GM23338 (cell line): Measurements from ENCODE around the gene ASS1. TPM values are rescaled to one million over a fixed set of nuclear protein-coding genes. Genes with fewer than 3 reads are reported as not detected.

Experiments used
- ATAC-seq: fragments of 200-7000 bp; cut with Tn5 transposase; 3 replicates; pipeline ENCODE4 v1.9.1; 2020
- DNase-seq: peaks from one replicate; pipeline ENCODE4 v3.0.0-alpha.2; 2015; ENCODE audit warnings: low spot score
- H2AFZ ChIP-seq: fragments of 200-600 bp; sonication (generic); 2 replicates; pipeline ENCODE4 v1.8.0; 2016; ENCODE audit warnings: antibody characterized with exemption, mild to moderate bottlenecking, moderate library complexity
- H3F3A ChIP-seq: fragments of 200-600 bp; sonication (generic); replicated peaks from 2 replicates; pipeline ENCODE4 v1.8.0; 2017; ENCODE audit warnings: antibody characterized with exemption, mixed run types, low read depth
- H3K27ac ChIP-seq: fragments of 200-600 bp; sonication (generic); 2 replicates; pipeline ENCODE4 v1.6.1; 2016; ENCODE audit warnings: low read depth
- H3K27me3 ChIP-seq: fragments of 200-600 bp; sonication (generic); 2 replicates; pipeline ENCODE4 v1.8.0; 2016; ENCODE audit warnings: mild to moderate bottlenecking, mixed run types, moderate library complexity; ENCODE audit not compliant: insufficient read depth
- H3K36me3 ChIP-seq: fragments of 200-600 bp; sonication (generic); 2 replicates; pipeline ENCODE4 v1.8.0; 2016; ENCODE audit warnings: mild to moderate bottlenecking; ENCODE audit not compliant: insufficient read depth
- H3K4me1 ChIP-seq: fragments of 200-600 bp; sonication (generic); 2 replicates; pipeline ENCODE4 v1.8.0; 2016; ENCODE audit warnings: mild to moderate bottlenecking, moderate library complexity; ENCODE audit not compliant: insufficient read depth
- H3K4me2 ChIP-seq: fragments of 200-600 bp; sonication (generic); 2 replicates; pipeline ENCODE4 v1.7.1; 2017; ENCODE audit warnings: mixed run types
- H3K4me3 ChIP-seq: fragments of 200-600 bp; sonication (generic); 2 replicates; pipeline ENCODE4 v1.6.1; 2016; ENCODE audit warnings: mixed run types
- H3K79me2 ChIP-seq: fragments of 200-600 bp; sonication (generic); replicated peaks from 2 replicates; pipeline ENCODE4 v1.8.0; 2017; ENCODE audit warnings: mild to moderate bottlenecking; ENCODE audit not compliant: insufficient read depth
- H3K9me2 ChIP-seq: fragments of 200-600 bp; sonication (generic); 2 replicates; pipeline ENCODE4 v1.8.0; 2017; ENCODE audit not compliant: insufficient read depth
- H4K20me1 ChIP-seq: fragments of 200-600 bp; sonication (generic); replicated peaks from 2 replicates; pipeline ENCODE4 v1.8.0; 2017; ENCODE audit warnings: mild to moderate bottlenecking; ENCODE audit not compliant: insufficient read depth
- H3K27ac Mint-ChIP-seq: 2 replicates; pipeline ENCODE4 v1.8.0; 2020; ENCODE audit warnings: inconsistent platforms, mild to moderate bottlenecking, moderate library complexity, mixed read lengths
- H3K27me3 Mint-ChIP-seq: 3 replicates; pipeline ENCODE4 v1.8.0; 2022; ENCODE audit warnings: low read depth, mild to moderate bottlenecking, moderate library complexity, mixed read lengths, inconsistent platforms; ENCODE audit not compliant: insufficient read depth, poor library complexity
- H3K36me3 Mint-ChIP-seq: 3 replicates; pipeline ENCODE4 v1.8.0; 2021; ENCODE audit warnings: low read depth, mild to moderate bottlenecking, inconsistent platforms, moderate library complexity, mixed read lengths
- H3K4me1 Mint-ChIP-seq: 3 replicates; pipeline ENCODE4 v1.8.0; 2020; ENCODE audit warnings: mild to moderate bottlenecking, inconsistent platforms, mixed read lengths
- H3K4me3 Mint-ChIP-seq: 3 replicates; pipeline ENCODE4 v1.8.0; 2021; ENCODE audit warnings: moderate library complexity, mild to moderate bottlenecking, inconsistent platforms, mixed read lengths
- H3K9me3 Mint-ChIP-seq: 3 replicates; pipeline ENCODE4 v1.8.0; 2020; ENCODE audit warnings: moderate library complexity, mild to moderate bottlenecking, inconsistent platforms, mixed read lengths
- CREB1 ChIP-seq: fragments of 250-450 bp; sonication (Bioruptor Pico); IDR thresholded peaks from 2 replicates; pipeline ENCODE4 v1.5.0; 2020; ENCODE audit warnings: low read depth, mild to moderate bottlenecking, moderate library complexity
- CTCF ChIP-seq, 2 experiments: fragments of 200-600 bp in 1 of 2; sonication (generic) in 1 of 2; conservative IDR thresholded peaks; 2 replicates each; pipeline versions ENCODE4 v1.5.1 to v1.6.1; 2016 to 2017; ENCODE audit warnings: antibody characterized with exemption in 2 of 2, low read depth in 2 of 2, mild to moderate bottlenecking in 2 of 2, moderate library complexity in 1 of 2
- ETS1 ChIP-seq: IDR thresholded peaks from 2 replicates; pipeline ENCODE4 v1.6.1; 2016; ENCODE audit warnings: antibody characterized with exemption
- EZH2phosphoT487 ChIP-seq: fragments of 200-600 bp; sonication (generic); IDR thresholded peaks from one replicate; pipeline ENCODE4 v1.8.1; 2018; ENCODE audit warnings: antibody characterized with exemption; ENCODE audit not compliant: unreplicated experiment
- JUNB ChIP-seq: IDR thresholded peaks from one replicate; pipeline ENCODE4 v1.6.1; 2016; ENCODE audit warnings: antibody characterized with exemption; ENCODE audit not compliant: unreplicated experiment
- REST ChIP-seq: IDR thresholded peaks from one replicate; pipeline ENCODE4 v1.6.1; 2018; ENCODE audit warnings: antibody characterized with exemption; ENCODE audit not compliant: unreplicated experiment
- STAT1 ChIP-seq: IDR thresholded peaks from one replicate; pipeline ENCODE4 v1.6.1; 2016; ENCODE audit warnings: antibody characterized with exemption; ENCODE audit not compliant: unreplicated experiment
- ZNF462 ChIP-seq: fragments of 250-450 bp; sonication (Bioruptor Pico); IDR thresholded peaks from 2 replicates; pipeline ENCODE4 v1.5.0; 2020; ENCODE audit warnings: mild to moderate bottlenecking, moderate library complexity
- polyA plus RNA-seq: library from polyadenylated mRNA; unstranded; fragments of >200 nt; fragmentation: Nextera tagmentation; extraction: Ambion mirVana; gene quantifications from 2 replicates; pipeline ENCODE4 v1.2.1, GENCODE V29; 2016
- total RNA-seq: library from RNA; depleted of rRNA; stranded (reverse); fragments of >200 nt; shearing (Covaris generic); gene quantifications from 2 replicates; pipeline ENCODE4 v1.2.3, GENCODE V29; 2014

The ASS1 gene
- total and polyA plus RNA-seq, 2 experiments from 2014 or later: 65.8 to 103 TPM

- TF ChIP-seq ZNF462 (no peak), JUNB (no peak)
Observed at GRCh38 chr9:130542457-130543228, 97.9 kb downstream of the ASS1 start (continued).

GRCh38 chr9:130543368-130543767 is 98.6 kb downstream of the ASS1 start:
- Histone ChIP-seq H3K4me3 (no peak overlapping the region), H3K4me1 (peaks cover 6% of the 10 kb centered on the region), H2AFZ (no peak overlapping the region), H3F3A (0 out of 2 replicates have a peak, but pooled peaks cover 3% of the 10 kb centered on the region), H3K4me2 (no peak overlapping the region), H3K36me3 (no peaks in the 10 kb centered on the region), H3K79me2 (no peaks in the 10 kb centered on the region), H3K27me3 (no peaks in the 10 kb centered on the region), H4K20me1 (no peaks in the 10 kb centered on the region), H3K27ac (no peak overlapping the region), H3K9me2 (no peaks in the 10 kb centered on the region)
- ATAC-seq (no peak; the same call in 2 of the 3 replicates), DNase-seq (no peak)
- Mint-ChIP-seq H3K4me1 (peaks cover 35% of the 10 kb centered on the region), H3K4me3 (no peak overlapping the region), H3K36me3 (no peaks in the 10 kb centered on the region), H3K9me3 (0 out of 3 replicates have a peak, but pooled peaks cover 1% of the 10 kb centered on the region), H3K27ac (no peak overlapping the region), H3K27me3 (peaks cover 18% of the 10 kb centered on the region)
- TF ChIP-seq EZH2phosphoT487: no peak
- no peak for TF ChIP-seq CREB1 (CRISPR knock-in tag)
- TF ChIP-seq STAT1: no peak
- TF ChIP-seq ETS1: no peak
- TF ChIP-seq CTCF (conservative IDR thresholded peaks at IDR 0.05; ENCODE audit: low read depth in 2 of 2): no peak
- no peak for TF ChIP-seq REST
